AG04450 (cell line): ENCODE results near the gene STX5. TPM values are rescaled to one million over a fixed set of nuclear protein-coding genes. Genes with fewer than 3 reads are reported as not detected.
A peak's percentile ranks its signal among the peaks of the same experiment; 100 is the strongest.

Experiments
- CTCF ChIA-PET: fragments of 300-600, 350-600 bp; formaldehyde crosslinking; extraction: SDS; loops from one replicate; lab custom pipeline; 2022; ENCODE audit warnings: antibody characterized with exemption, inconsistent platforms; lab: Charles Lee
- POLR2A ChIA-PET: fragments of 350-600 bp; formaldehyde crosslinking; extraction: SDS; loops from one replicate; lab custom pipeline; 2021; ENCODE audit warnings: antibody characterized with exemption, inconsistent platforms; lab: Yijun Ruan, JAX
- DNase-seq: peaks from one replicate; pipeline ENCODE4 v3.0.0-alpha.2; 2011; ENCODE audit warnings: low read depth, low spot score
- H3K27ac ChIP-seq: one replicate; pipeline ENCODE4 v1.5.1; 2012; ENCODE audit warnings: low read depth, low read length, control low read depth
- H3K27me3 ChIP-seq: one replicate; pipeline ENCODE4 v1.6.0; 2012; ENCODE audit warnings: low read length; ENCODE audit not compliant: control insufficient read depth, insufficient read depth
- H3K4me3 ChIP-seq: 2 replicates; pipeline ENCODE4 v1.5.1; 2011; ENCODE audit warnings: mild to moderate bottlenecking, low read depth, low read length, control low read depth
- H3K9me3 ChIP-seq: 2 replicates; pipeline ENCODE4 v1.5.1; 2012; ENCODE audit warnings: low read length; ENCODE audit not compliant: control insufficient read depth, insufficient read depth
- CTCF ChIP-seq: IDR thresholded peaks from 2 replicates; pipeline ENCODE4 v1.5.1; 2011; ENCODE audit warnings: low read depth, low read length, control low read depth, inconsistent platforms
- polyA plus RNA-seq: library from polyadenylated mRNA; depleted of rRNA; stranded (reverse); fragments of >200 nt; gene quantifications from 2 replicates; pipeline ENCODE4 v1.2.3, GENCODE V29; 2011

STX5 gene
- polyA plus RNA-seq, 1 experiment: 51.7 TPM

GRCh38 chr11:62806611-62807121 is 25.2 kb downstream of the STX5 start:
- TF ChIP-seq CTCF: no peak
- Histone ChIP-seq H3K9me3 (no peaks in the 10 kb centered on the region), H3K27me3 (no peaks in the 10 kb centered on the region), H3K27ac (peak overlapping the region; percentile 61), H3K4me3 (no peak overlapping the region)
- DNase-seq: no peak
- ChIA-PET CTCF (interaction anchor here (0.6 to 1.8 kb wide), 4 partner anchors 9 to 34 kb away, joined by 4 to 9 read pairs (median 5); no protein-coding TSS in a partner anchor), POLR2A (interaction anchor here (0.5 to 3.6 kb wide), 9 partner anchors 12 to 79 kb away, joined by 3 to 33 read pairs (median 4); partner anchors contain the start of genes HNRNPUL2, STX5, TEX54 and TMEM179B)

GRCh38 chr11:62805961-62806441 is 25.9 kb downstream of the STX5 start:
- H3K4me3 ChIP-seq: peak overlapping the region; percentile 96
- ChIA-PET POLR2A (interaction anchor here (0.5 to 3.6 kb wide), 11 partner anchors 9 to 117 kb away, joined by 3 to 33 read pairs (median 4); partner anchors contain the start of genes HNRNPUL2, STX5, TEX54 and TMEM179B), CTCF (interaction anchor here (0.5 to 1.3 kb wide), 5 partner anchors 9 to 78 kb away, joined by 3 to 9 read pairs (median 4); no protein-coding TSS in a partner anchor)
- H3K27ac ChIP-seq: no peak overlapping the region
- TF ChIP-seq CTCF: no peak
- H3K27me3 ChIP-seq: no peaks in the 10 kb centered on the region
- DNase-seq: no peak
- H3K9me3 ChIP-seq: no peaks in the 10 kb centered on the region

GRCh38 chr11:62805076-62805892 is 26.6 kb downstream of the STX5 start, which contains the start of gene NXF1:
Gene NXF1, minus strand, starts transcription at chr11:62805440. Its CDS starts 84 bp downstream, at chr11:62805356.
- POLR2A ChIA-PET: interaction anchor here (0.6 to 3.6 kb wide), 9 partner anchors 10 to 118 kb away, joined by 3 to 33 read pairs (median 6); partner anchors contain the start of genes STX5, TAF6L, TEX54 and ZBTB3
- H3K4me3 ChIP-seq: peak within 1 kb of the TSS; percentile 96
- TF ChIP-seq CTCF: peak; percentile 14; the same call in 1 of the 2 replicates
- no peaks in the 10 kb centered on the region for H3K9me3 ChIP-seq
- CTCF ChIA-PET: interaction anchor here (0.6 to 1.3 kb wide), 4 partner anchors 10 to 79 kb away, joined by 3 to 9 read pairs (median 6); no protein-coding TSS in a partner anchor
- DNase-seq: peak; percentile 87
- peak within 1 kb of the TSS; percentile 81 for H3K27ac ChIP-seq
- no peaks in the 10 kb centered on the region for H3K27me3 ChIP-seq

GRCh38 chr11:62804310-62805075 is 27.4 kb downstream of the STX5 start:
- no peaks in the 10 kb centered on the region for H3K27me3 ChIP-seq
- peak overlapping the region; percentile 96 for H3K4me3 ChIP-seq
- no peak for TF ChIP-seq CTCF
- ChIA-PET POLR2A (interaction anchor here (0.6 to 3.6 kb wide), 11 partner anchors 9 to 1004 kb away, joined by 3 to 28 read pairs (median 4); partner anchors contain the start of gene TAF6L), CTCF (interaction anchor here (2.5 kb wide), 1 partner anchor 18 kb away, joined by 21 read pairs; the partner anchor contains the start of gene TMEM179B)
- no peak for DNase-seq
- no peaks in the 10 kb centered on the region for H3K9me3 ChIP-seq
- peak overlapping the region; percentile 81 for H3K27ac ChIP-seq
